ENCODE data around the gene MRPS15. TPM values are rescaled to one million over a fixed set of nuclear protein-coding genes. Genes with fewer than 3 reads are reported as not detected.

Gene MRPS15
- total and polyA plus RNA-seq, 4 donors, result 30.7 to 248 (median 94.2) TPM

- no peaks in the 10 kb centered on the region for H3K27me3 ChIP-seq (ENCODE audit: control insufficient read depth in 3 of 3, insufficient read depth in 3 of 3, low read length in 2 of 3)
- TF ChIP-seq CTCF (IDR thresholded peaks at IDR 0.05; ENCODE audit: control extremely low read depth, extremely low read depth), result no peak
- WGBS, 2 donors, result 55 to 71% methylated on average over 11 of the region's 11 CpGs
- H3K4me3 ChIP-seq, result no peak overlapping the region
- H3K9me3 ChIP-seq (ENCODE audit: control insufficient read depth in 4 of 4, insufficient read depth in 3 of 4, low read length in 3 of 4), result no peaks in the 10 kb centered on the region
- no peaks in the 10 kb centered on the region for H3K4me1 ChIP-seq (ENCODE audit: control insufficient read depth in 5 of 5, insufficient read depth in 5 of 5, low read length in 5 of 5)
- ATAC-seq (ENCODE audit: insufficient read depth, low FRiP score), result no peak
- H3K9ac ChIP-seq (ENCODE audit: insufficient read depth in 1 of 2, low read length in 2 of 2), result no peak overlapping the region
- no peak for DNase-seq
- H3K27ac ChIP-seq (ENCODE audit: low read depth in 1 of 2, low read length in 1 of 2), result no peak overlapping the region
- no peaks in the 10 kb centered on the region for H3K36me3 ChIP-seq (ENCODE audit: control insufficient read depth in 4 of 4, insufficient read depth in 4 of 4, low read length in 4 of 4)
Measured at GRCh38 chr1:36411674-36412648, 52.2 kb downstream of the MRPS15 start.

- ATAC-seq (ENCODE audit: insufficient read depth, low FRiP score) (no peak), DNase-seq (no peak)
- Histone ChIP-seq H3K9me3 (ENCODE audit: control insufficient read depth in 4 of 4, insufficient read depth in 3 of 4, low read length in 3 of 4) (no peaks in the 10 kb centered on the region), H3K9ac (ENCODE audit: insufficient read depth in 1 of 2, low read length in 2 of 2) (no peak overlapping the region), H3K36me3 (ENCODE audit: control insufficient read depth in 4 of 4, insufficient read depth in 4 of 4, low read length in 4 of 4) (no peaks in the 10 kb centered on the region), H3K27ac (ENCODE audit: low read depth in 1 of 2, low read length in 1 of 2) (no peak overlapping the region), H3K27me3 (ENCODE audit: control insufficient read depth in 3 of 3, insufficient read depth in 3 of 3, low read length in 2 of 3) (no peaks in the 10 kb centered on the region), H3K4me1 (ENCODE audit: control insufficient read depth in 5 of 5, insufficient read depth in 5 of 5, low read length in 5 of 5) (no peaks in the 10 kb centered on the region), H3K4me3 (no peak overlapping the region)
- 65 to 80% methylated on average over 2 of the region's 2 CpGs for WGBS, 2 donors
- TF ChIP-seq CTCF (IDR thresholded peaks at IDR 0.05; ENCODE audit: control extremely low read depth, extremely low read depth), result no peak
Measured at GRCh38 chr1:36408479-36408878, 55.7 kb downstream of the MRPS15 start.

GRCh38 chr1:36406440-36406839, 57.7 kb downstream of the MRPS15 start:
- Histone ChIP-seq H3K4me3 (no peak overlapping the region), H3K27me3 (ENCODE audit: control insufficient read depth in 3 of 3, insufficient read depth in 3 of 3, low read length in 2 of 3) (no peaks in the 10 kb centered on the region), H3K27ac (ENCODE audit: low read depth in 1 of 2, low read length in 1 of 2) (no peak overlapping the region), H3K9ac (ENCODE audit: insufficient read depth in 1 of 2, low read length in 2 of 2) (no peak overlapping the region), H3K9me3 (ENCODE audit: control insufficient read depth in 4 of 4, insufficient read depth in 3 of 4, low read length in 3 of 4) (no peaks in the 10 kb centered on the region), H3K36me3 (ENCODE audit: control insufficient read depth in 4 of 4, insufficient read depth in 4 of 4, low read length in 4 of 4) (no peaks in the 10 kb centered on the region), H3K4me1 (ENCODE audit: control insufficient read depth in 5 of 5, insufficient read depth in 5 of 5, low read length in 5 of 5) (peaks cover 0 to 2% (median 0%) of the 10 kb centered on the region in 5 donors)
- DNase-seq (no peak), ATAC-seq (ENCODE audit: insufficient read depth, low FRiP score) (no peak)
- TF ChIP-seq CTCF (IDR thresholded peaks at IDR 0.05; ENCODE audit: control extremely low read depth, extremely low read depth), result no peak
- 91 to 96% methylated on average over 1 of the region's 1 CpG for WGBS, 2 donors

Small RNA genes lying within 50 kb of the gene (small RNA-seq; reads per million reads assigned to genes)
- 4.7 reads per million, percentile 94 among the genes with 10 or more reads in this experiment for gene SNORA63C (ENCODE audit: low replicate concordance)

Other genes starting within 250 kb of the MRPS15 start
- gene THRAP3, start 239.9 kb downstream of the MRPS15 start, total RNA-seq, result 10 to 100 TPM; 92.8 to 92.9 TPM
- gene THRAP3, start 239.9 kb downstream of the MRPS15 start, polyA plus RNA-seq, result 10 to 100 TPM; 25.1 to 41.7 TPM
- 10 to 100 TPM; 13.5 to 16.6 TPM for gene SH3D21, start 158.0 kb downstream of the MRPS15 start, total RNA-seq
- gene SH3D21, start 158.0 kb downstream of the MRPS15 start, polyA plus RNA-seq, result 1 to 10 TPM; 9.0 to 9.9 TPM
- gene EVA1B, start 140.7 kb downstream of the MRPS15 start, total RNA-seq, result 10 to 100 TPM; 31.2 to 33.5 TPM
- gene EVA1B, start 140.7 kb downstream of the MRPS15 start, polyA plus RNA-seq, result 10 to 100 TPM; 33.9 to 59.5 TPM
- gene STK40, start 78.5 kb downstream of the MRPS15 start, total RNA-seq, result 10 to 100 TPM; 25.4 to 82.9 TPM
- gene STK40, start 78.5 kb downstream of the MRPS15 start, polyA plus RNA-seq, result 10 to 100 TPM; 26.0 to 71.3 TPM
- gene LSM10, start 66.5 kb downstream of the MRPS15 start, total RNA-seq, result 10 to 100 TPM; 10.7 to 42.6 TPM
- 10 to 100 TPM; 47.0 to 70.6 TPM for gene LSM10, start 66.5 kb downstream of the MRPS15 start, polyA plus RNA-seq
- gene OSCP1, start 13.9 kb downstream of the MRPS15 start, total RNA-seq, result 10 to 100 TPM; 28.6 to 31.4 TPM
- gene OSCP1, start 13.9 kb downstream of the MRPS15 start, polyA plus RNA-seq, result 10 to 100 TPM; 16.9 to 17.8 TPM
- 100 to 1,000 TPM; 129 to 234 TPM for gene CSF3R, start 18.5 kb upstream of the MRPS15 start, total RNA-seq
- gene CSF3R, start 18.5 kb upstream of the MRPS15 start, polyA plus RNA-seq, result 100 to 1,000 TPM; 180 to 705 TPM

All from lung (tissue), 13 donors.